GM12872 (cell line): ENCODE data around the gene SLC7A14.

Experiments used
- CTCF ChIP-seq: IDR thresholded peaks from 3 replicates; pipeline ENCODE4 v1.5.1; 2011; ENCODE audit warnings: low read depth, mild to moderate bottlenecking, low read length, moderate library complexity; ENCODE audit not compliant: insufficient read depth

SLC7A14 gene

GRCh38 chr3:170555329-170555728 is 30.5 kb downstream of the SLC7A14 start:
- no peak for TF ChIP-seq CTCF

GRCh38 chr3:170553788-170554757 is 31.8 kb downstream of the SLC7A14 start:
- TF ChIP-seq CTCF, result no peak; the same call in 2 of the 3 replicates

GRCh38 chr3:170551252-170551651 is 34.6 kb downstream of the SLC7A14 start:
- no peak for TF ChIP-seq CTCF

- no peak for TF ChIP-seq CTCF
These were observed 43.2 kb downstream of the SLC7A14 start for GRCh38 chr3:170542704-170543103.

GRCh38 chr3:170539897-170540296 is 46.0 kb downstream of the SLC7A14 start:
- TF ChIP-seq CTCF, result no peak

- no peak for TF ChIP-seq CTCF
These were observed 49.2 kb downstream of the SLC7A14 start for GRCh38 chr3:170536712-170537111.

- TF ChIP-seq CTCF, result no peak
These were observed 51.6 kb downstream of the SLC7A14 start for GRCh38 chr3:170534227-170534626.
